DOHH2 (cell line): ENCODE results near the gene CERS6.
"Not testable (repeated sequence)": the region's sequence is repeated elsewhere in the genome, so short reads cannot be mapped to it uniquely, and the experiment has no call there.

ENCODE experiments used
- CTCF ChIP-seq: fragments of 200-600 bp; sonication (generic); IDR thresholded peaks from one replicate; pipeline ENCODE4 v1.5.1; 2014; ENCODE audit warnings: antibody characterized with exemption, mild to moderate bottlenecking, low read depth, low read length; ENCODE audit not compliant: poor library complexity, severe bottlenecking
- EZH2phosphoT487 ChIP-seq: fragments of 200-600 bp; sonication (generic); IDR thresholded peaks from 2 replicates; pipeline ENCODE4 v1.6.1; 2017; ENCODE audit warnings: borderline replicate concordance, mild to moderate bottlenecking, antibody characterized with exemption, low read length, moderate library complexity, mixed read lengths

GRCh38 chr2:168502852-168503251 is 46.8 kb downstream of the CERS6 start:
- not testable (repeated sequence) for TF ChIP-seq CTCF, EZH2phosphoT487
